Keratinocyte (primary cell): Measurements from ENCODE around the gene DNAJC27. TPM values are rescaled to one million over a fixed set of nuclear protein-coding genes. Genes with fewer than 3 reads are reported as not detected.

Experiments used
- DNase-seq: peaks from one replicate; pipeline ENCODE4 v3.0.0-alpha.2; 2011; ENCODE audit warnings: low read depth, missing footprints, low spot score
- FAIRE-seq: peaks from 2 replicates; lab custom pipeline; 2011; peaks lifted over from hg19 to GRCh38; lab: Jason Lieb, UNC
- H2AFZ ChIP-seq: 2 replicates; pipeline ENCODE4 v1.6.0; 2012; ENCODE audit warnings: low read length, control low read depth, inconsistent platforms; ENCODE audit not compliant: control insufficient read depth
- H3K27ac ChIP-seq: 2 replicates; pipeline ENCODE4 v1.5.1; 2011; ENCODE audit warnings: low read length; ENCODE audit not compliant: control insufficient read depth, insufficient read depth
- H3K27me3 ChIP-seq: 3 replicates; pipeline ENCODE4 v1.6.0; 2011; ENCODE audit warnings: low read length; ENCODE audit not compliant: control insufficient read depth, insufficient read depth; ENCODE audit errors: extremely low read depth
- H3K36me3 ChIP-seq, 2 experiments: 2 replicates in 1 of 2; 3 replicates in 1 of 2; pipeline ENCODE4 v1.5.1; 2011; ENCODE audit warnings: low read length in 2 of 2, mild to moderate bottlenecking in 1 of 2; ENCODE audit not compliant: control insufficient read depth in 2 of 2, insufficient read depth in 2 of 2; ENCODE audit errors: extremely low read depth in 1 of 2
- H3K4me1 ChIP-seq: 3 replicates; pipeline ENCODE4 v1.5.1; 2011; ENCODE audit warnings: low read length; ENCODE audit not compliant: control insufficient read depth, insufficient read depth; ENCODE audit errors: extremely low read depth
- H3K4me2 ChIP-seq: 3 replicates; pipeline ENCODE4 v1.6.0; 2011; ENCODE audit warnings: low read depth, low read length; ENCODE audit not compliant: control insufficient read depth, insufficient read depth; ENCODE audit errors: extremely low read depth
- H3K4me3 ChIP-seq, 3 experiments: fragments of 200-600 bp in 1 of 3; sonication (generic) in 1 of 3; 2 replicates in 2 of 3; 3 replicates in 1 of 3; pipeline ENCODE4 v1.5.1; 2011 to 2016; ENCODE audit warnings: low read length in 3 of 3, mild to moderate bottlenecking in 3 of 3, control low read depth in 2 of 3, inconsistent platforms in 1 of 3, low read depth in 1 of 3, mixed read lengths in 1 of 3, mixed run types in 1 of 3, moderate library complexity in 1 of 3; ENCODE audit not compliant: control insufficient read depth in 2 of 3, insufficient read depth in 2 of 3; ENCODE audit errors: extremely low read depth in 1 of 3
- H3K79me2 ChIP-seq: 2 replicates; pipeline ENCODE4 v1.6.0; 2012; ENCODE audit warnings: low read length; ENCODE audit not compliant: control insufficient read depth, insufficient read depth
- H3K9ac ChIP-seq: 3 replicates; pipeline ENCODE4 v1.6.0; 2011; ENCODE audit warnings: low read length; ENCODE audit not compliant: control insufficient read depth, insufficient read depth; ENCODE audit errors: extremely low read depth
- H3K9me1 ChIP-seq: 3 replicates; pipeline ENCODE4 v1.6.0; 2011; ENCODE audit warnings: low read length; ENCODE audit not compliant: control insufficient read depth, insufficient read depth; ENCODE audit errors: extremely low read depth
- H3K9me3 ChIP-seq: 2 replicates; pipeline ENCODE4 v1.5.1; 2012; ENCODE audit warnings: low read depth, low read length; ENCODE audit not compliant: control insufficient read depth
- H4K20me1 ChIP-seq: 3 replicates; pipeline ENCODE4 v1.6.0; 2011; ENCODE audit warnings: low read length; ENCODE audit not compliant: control insufficient read depth, insufficient read depth; ENCODE audit errors: extremely low read depth
- EZH2 ChIP-seq: IDR thresholded peaks from one replicate; pipeline ENCODE4 v1.6.1; 2012; ENCODE audit warnings: inconsistent platforms, mild to moderate bottlenecking, low read length, moderate library complexity
- dilution Hi-C: fragments of 300-500 bp; cut with MboI; formaldehyde crosslinking; loops from one replicate; pipeline ENCODE4 v1.7.0; 2020; ENCODE audit warnings: low sequenced_read_pairs; ENCODE audit not compliant: extremely low pct_ligation_motif_present
- polyA plus RNA-seq, 5 experiments: library from polyadenylated mRNA; depleted of rRNA in 3 of 5; stranded (reverse) in 3 of 5; stranded (forward) in 1 of 5; unstranded in 1 of 5; fragments of >200 nt; gene quantifications; 1 replicate in 1 of 5; 2 replicates in 3 of 5; 3 replicates in 1 of 5; pipeline versions ENCODE4 v1.2.1 to v1.2.3, GENCODE V29; 2011 to 2012; ENCODE audit warnings: missing spikeins in 2 of 5, low read depth in 1 of 5, low replicate concordance in 1 of 5
- TF ChIP-seq, protein P1 (sequence below), 3 experiments: IDR thresholded peaks in 1 of 3; conservative IDR thresholded peaks in 1 of 3; optimal IDR thresholded peaks in 1 of 3; 2 replicates in 2 of 3; 3 replicates in 1 of 3; pipeline versions ENCODE3 to v1.5.1; 2011; ENCODE audit warnings: low read length in 3 of 3, mild to moderate bottlenecking in 3 of 3, moderate library complexity in 2 of 3, control low read depth in 1 of 3, inconsistent platforms in 1 of 3; ENCODE audit not compliant: insufficient read depth in 2 of 3; ENCODE audit errors: extremely low read depth in 1 of 3

The DNAJC27 gene
- polyA plus RNA-seq, 1 donor (not counting 4 experiments of a cell fraction or from before 2014, with no cell fraction given): 3.4 TPM

DNA sequence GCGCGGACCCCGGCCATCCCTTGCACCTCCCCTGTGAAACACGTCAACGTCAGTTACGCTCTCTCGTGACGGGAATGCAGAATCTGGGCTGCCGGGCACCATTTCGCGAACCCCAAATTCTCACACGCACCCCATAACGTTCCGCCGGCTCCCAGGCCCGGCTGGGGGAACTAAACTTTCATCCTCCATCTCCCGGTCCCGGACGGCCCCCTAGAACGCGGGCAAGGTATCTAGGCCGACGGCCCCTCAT lies 544 bp downstream of the DNAJC27 start:
- no peak for TF ChIP-seq EZH2
- TF ChIP-seq, protein P1, sequence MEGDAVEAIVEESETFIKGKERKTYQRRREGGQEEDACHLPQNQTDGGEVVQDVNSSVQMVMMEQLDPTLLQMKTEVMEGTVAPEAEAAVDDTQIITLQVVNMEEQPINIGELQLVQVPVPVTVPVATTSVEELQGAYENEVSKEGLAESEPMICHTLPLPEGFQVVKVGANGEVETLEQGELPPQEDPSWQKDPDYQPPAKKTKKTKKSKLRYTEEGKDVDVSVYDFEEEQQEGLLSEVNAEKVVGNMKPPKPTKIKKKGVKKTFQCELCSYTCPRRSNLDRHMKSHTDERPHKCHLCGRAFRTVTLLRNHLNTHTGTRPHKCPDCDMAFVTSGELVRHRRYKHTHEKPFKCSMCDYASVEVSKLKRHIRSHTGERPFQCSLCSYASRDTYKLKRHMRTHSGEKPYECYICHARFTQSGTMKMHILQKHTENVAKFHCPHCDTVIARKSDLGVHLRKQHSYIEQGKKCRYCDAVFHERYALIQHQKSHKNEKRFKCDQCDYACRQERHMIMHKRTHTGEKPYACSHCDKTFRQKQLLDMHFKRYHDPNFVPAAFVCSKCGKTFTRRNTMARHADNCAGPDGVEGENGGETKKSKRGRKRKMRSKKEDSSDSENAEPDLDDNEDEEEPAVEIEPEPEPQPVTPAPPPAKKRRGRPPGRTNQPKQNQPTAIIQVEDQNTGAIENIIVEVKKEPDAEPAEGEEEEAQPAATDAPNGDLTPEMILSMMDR (optimal IDR thresholded peaks at IDR 0.05 in 1 of 3, IDR thresholded peaks at IDR 0.05 in 1 of 3, conservative IDR thresholded peaks at IDR 0.05 in 1 of 3; ENCODE audit: extremely low read depth in 1 of 3, insufficient read depth in 2 of 3, low read length in 3 of 3): no peak
- dilution Hi-C loops: no loop called here
- peak overlapping the region; percentile 63 for H3K4me2 ChIP-seq
- FAIRE-seq: no peak
- H3K27ac ChIP-seq: peak overlapping the region; percentile 98
- no peaks in the 10 kb centered on the region for H4K20me1 ChIP-seq
- H3K4me3 ChIP-seq: peak overlapping the region; percentile 64 to 96 (median 88)
- H3K9ac ChIP-seq: peak overlapping the region; percentile 100
- peak overlapping the region; percentile 99 for H2AFZ ChIP-seq
- DNase-seq: no peak
- peaks cover 0 to under 1% of the 10 kb centered on the region in 2 experiments for H3K36me3 ChIP-seq
- H3K27me3 ChIP-seq: no peaks in the 10 kb centered on the region
- H3K9me1 ChIP-seq: no peaks in the 10 kb centered on the region
- peaks cover 12% of the 10 kb centered on the region for H3K79me2 ChIP-seq
- H3K9me3 ChIP-seq: no peaks in the 10 kb centered on the region
- H3K4me1 ChIP-seq: no peaks in the 10 kb centered on the region

DNA sequence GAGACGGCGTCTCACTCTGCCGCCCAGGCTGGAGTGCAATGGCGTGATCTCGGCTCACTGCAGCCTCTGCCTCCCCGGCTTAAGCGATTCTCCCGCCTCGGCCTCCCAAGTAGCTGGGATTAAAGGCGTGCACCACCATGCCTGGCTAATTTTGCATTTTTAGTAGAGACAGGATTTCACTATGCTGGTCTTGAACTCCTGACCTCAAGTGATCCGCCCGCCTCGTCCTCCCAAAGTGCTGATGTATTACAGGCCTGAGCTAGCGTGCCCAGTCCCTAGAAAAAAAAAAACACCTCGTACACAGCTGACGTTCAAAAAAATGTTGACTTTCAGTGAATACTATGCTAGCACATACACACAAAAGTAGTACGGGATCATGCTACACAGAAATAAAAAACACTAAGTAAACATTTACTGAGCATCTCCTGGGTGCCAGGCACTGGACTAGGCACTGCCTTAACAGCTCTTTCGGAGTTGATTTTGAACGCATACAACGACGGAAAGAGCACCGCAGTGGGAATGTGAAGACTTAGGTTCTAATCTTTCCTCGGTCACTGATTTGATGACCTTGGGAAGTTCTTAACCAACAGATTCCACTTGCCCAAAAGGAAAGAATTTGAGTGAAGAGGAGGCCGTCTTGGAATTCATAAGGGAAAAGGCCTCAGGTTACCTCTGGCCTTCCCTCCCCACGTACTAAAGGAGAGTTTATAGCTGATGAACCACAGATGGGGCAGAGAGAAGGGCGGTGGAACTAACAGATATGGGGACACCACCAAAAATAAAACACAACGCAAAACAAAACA lies 1.1 kb downstream of the DNAJC27 start:
- Histone ChIP-seq H3K27me3 (no peaks in the 10 kb centered on the region), H3K9ac (peak overlapping the region; percentile 100), H3K36me3 (peaks cover 1 to 4% of the 10 kb centered on the region in 2 experiments), H2AFZ (peak overlapping the region; percentile 99), H4K20me1 (no peaks in the 10 kb centered on the region), H3K4me3 (peak overlapping the region; percentile 64 to 96 (median 88)), H3K79me2 (peaks cover 12% of the 10 kb centered on the region), H3K4me1 (no peaks in the 10 kb centered on the region), H3K9me1 (no peaks in the 10 kb centered on the region), H3K27ac (peak overlapping the region; percentile 98), H3K4me2 (peak overlapping the region; percentile 63), H3K9me3 (no peaks in the 10 kb centered on the region)
- dilution Hi-C loops: no loop called here
- TF ChIP-seq EZH2: no peak
- TF ChIP-seq, protein P1 (optimal IDR thresholded peaks at IDR 0.05 in 1 of 3, IDR thresholded peaks at IDR 0.05 in 1 of 3, conservative IDR thresholded peaks at IDR 0.05 in 1 of 3; ENCODE audit: extremely low read depth in 1 of 3, insufficient read depth in 2 of 3, low read length in 3 of 3): no peak
- DNase-seq: no peak
- no peak for FAIRE-seq
